Chondrocyte (in vitro differentiated cells): Measurements from ENCODE around the gene MTX3. TPM values are rescaled to one million over a fixed set of nuclear protein-coding genes. Genes with fewer than 3 reads are reported as not detected.

Experiments used
- DNase-seq: peaks from one replicate; pipeline ENCODE4 v3.0.0; 2021; ENCODE audit warnings: mixed read lengths, low spot score
- H3K27ac Mint-ChIP-seq: one replicate; pipeline ENCODE4 v1.8.0; 2021; ENCODE audit warnings: mild to moderate bottlenecking, moderate library complexity, mixed read lengths; ENCODE audit not compliant: unreplicated experiment
- H3K27me3 Mint-ChIP-seq: 2 replicates; pipeline ENCODE4 v1.8.0; 2021; ENCODE audit warnings: low read depth, mixed read lengths
- H3K36me3 Mint-ChIP-seq: 2 replicates; pipeline ENCODE4 v1.8.0; 2021; ENCODE audit warnings: low read depth, mixed read lengths
- H3K4me1 Mint-ChIP-seq: 2 replicates; pipeline ENCODE4 v1.8.0; 2021; ENCODE audit warnings: low read depth, mild to moderate bottlenecking, mixed read lengths
- H3K4me3 Mint-ChIP-seq: one replicate; pipeline ENCODE4 v1.8.0; 2021; ENCODE audit warnings: mild to moderate bottlenecking, moderate library complexity, mixed read lengths; ENCODE audit not compliant: unreplicated experiment
- H3K9me3 Mint-ChIP-seq: 2 replicates; pipeline ENCODE4 v1.8.0; 2021; ENCODE audit warnings: low read depth, mixed read lengths
- total RNA-seq: library from RNA; stranded (reverse); gene quantifications from 3 replicates; pipeline ENCODE4 v1.2.1, GENCODE V29; 2021
- TF ChIP-seq, protein P1 (sequence below): fragments of 200-600 bp; sonication (generic); IDR thresholded peaks from 2 replicates; pipeline ENCODE4 v1.5.0; 2021; ENCODE audit warnings: antibody characterized with exemption, mild to moderate bottlenecking, moderate library complexity

The MTX3 gene
- total RNA-seq, 1 donor from 2014 or later: 11.5 TPM

DNA sequence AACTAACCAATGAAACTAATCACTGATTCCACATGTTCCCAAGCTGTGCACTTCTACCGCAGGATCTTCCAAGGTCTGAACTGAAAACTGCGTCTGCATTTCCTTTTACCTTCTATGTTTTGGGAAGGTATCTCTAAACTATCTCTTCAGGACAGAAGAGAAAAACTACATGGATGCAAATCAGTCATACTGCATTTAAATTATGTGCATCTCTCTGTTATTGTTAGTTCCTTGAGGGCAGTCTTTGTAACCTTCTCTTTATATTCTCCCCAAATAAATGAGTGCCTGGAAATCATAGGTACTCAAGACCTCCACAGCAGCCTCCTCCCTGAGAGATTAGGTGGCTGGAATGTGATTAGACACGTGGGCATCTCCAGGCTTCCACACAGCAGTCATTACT is 17.1 kb downstream of the MTX3 start:
- Mint-ChIP-seq H3K27ac (no peak overlapping the region), H3K9me3 (no peaks in the 10 kb centered on the region), H3K27me3 (no peaks in the 10 kb centered on the region), H3K4me1 (peaks cover 17% of the 10 kb centered on the region), H3K36me3 (peaks cover 9% of the 10 kb centered on the region), H3K4me3 (no peak overlapping the region)
- TF ChIP-seq, protein P1, sequence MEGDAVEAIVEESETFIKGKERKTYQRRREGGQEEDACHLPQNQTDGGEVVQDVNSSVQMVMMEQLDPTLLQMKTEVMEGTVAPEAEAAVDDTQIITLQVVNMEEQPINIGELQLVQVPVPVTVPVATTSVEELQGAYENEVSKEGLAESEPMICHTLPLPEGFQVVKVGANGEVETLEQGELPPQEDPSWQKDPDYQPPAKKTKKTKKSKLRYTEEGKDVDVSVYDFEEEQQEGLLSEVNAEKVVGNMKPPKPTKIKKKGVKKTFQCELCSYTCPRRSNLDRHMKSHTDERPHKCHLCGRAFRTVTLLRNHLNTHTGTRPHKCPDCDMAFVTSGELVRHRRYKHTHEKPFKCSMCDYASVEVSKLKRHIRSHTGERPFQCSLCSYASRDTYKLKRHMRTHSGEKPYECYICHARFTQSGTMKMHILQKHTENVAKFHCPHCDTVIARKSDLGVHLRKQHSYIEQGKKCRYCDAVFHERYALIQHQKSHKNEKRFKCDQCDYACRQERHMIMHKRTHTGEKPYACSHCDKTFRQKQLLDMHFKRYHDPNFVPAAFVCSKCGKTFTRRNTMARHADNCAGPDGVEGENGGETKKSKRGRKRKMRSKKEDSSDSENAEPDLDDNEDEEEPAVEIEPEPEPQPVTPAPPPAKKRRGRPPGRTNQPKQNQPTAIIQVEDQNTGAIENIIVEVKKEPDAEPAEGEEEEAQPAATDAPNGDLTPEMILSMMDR: no peak
- no peak for DNase-seq

DNA sequence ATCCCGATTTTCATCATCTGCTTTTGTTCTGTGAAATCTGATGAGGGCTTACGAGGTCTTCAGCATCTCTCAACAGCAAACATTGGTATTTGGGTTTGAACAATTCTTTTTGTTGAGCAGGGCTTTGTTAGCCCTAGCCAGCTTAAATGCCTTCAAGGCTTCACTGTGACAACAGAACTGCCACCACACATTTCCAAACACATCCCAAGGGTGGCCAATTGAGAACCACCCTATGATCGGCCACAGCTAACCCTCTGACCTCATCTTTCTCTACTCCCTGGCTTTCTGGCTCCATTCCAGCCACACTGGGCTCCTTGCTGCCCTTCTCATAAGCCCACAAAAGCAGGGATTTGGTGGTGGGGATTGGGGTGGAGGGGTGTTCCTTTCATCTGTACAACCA is 17.6 kb downstream of the MTX3 start:
- Mint-ChIP-seq H3K4me1 (peaks cover 17% of the 10 kb centered on the region), H3K27ac (no peak overlapping the region), H3K27me3 (no peaks in the 10 kb centered on the region), H3K9me3 (no peaks in the 10 kb centered on the region), H3K4me3 (no peak overlapping the region), H3K36me3 (peaks cover 9% of the 10 kb centered on the region)
- TF ChIP-seq, protein P1: no peak
- DNase-seq: no peak

DNA sequence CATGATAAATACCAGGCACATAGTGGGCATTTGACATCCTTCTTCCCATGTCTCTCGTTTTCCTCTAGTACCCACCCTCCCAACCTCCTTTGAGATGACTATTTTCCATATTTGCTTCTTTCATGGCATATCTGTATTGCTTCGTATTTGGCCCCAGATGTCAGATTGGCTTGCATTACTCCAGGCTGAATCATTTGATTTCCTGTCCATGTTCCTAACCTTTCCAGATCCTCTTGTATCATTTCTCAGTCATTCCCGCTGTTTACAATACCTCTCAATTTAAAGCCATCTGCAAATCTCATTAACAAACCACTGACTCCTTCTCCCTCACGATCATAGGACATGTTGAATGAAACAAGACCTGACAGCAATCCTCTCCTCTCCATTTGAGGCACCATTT is 19.9 kb downstream of the MTX3 start:
- H3K27me3 Mint-ChIP-seq: peaks cover 11% of the 10 kb centered on the region
- H3K27ac Mint-ChIP-seq: no peak overlapping the region
- DNase-seq: no peak
- H3K9me3 Mint-ChIP-seq: no peaks in the 10 kb centered on the region
- H3K4me3 Mint-ChIP-seq: no peak overlapping the region
- no peaks in the 10 kb centered on the region for H3K36me3 Mint-ChIP-seq
- peaks cover 17% of the 10 kb centered on the region for H3K4me1 Mint-ChIP-seq
- TF ChIP-seq, protein P1: no peak

DNA sequence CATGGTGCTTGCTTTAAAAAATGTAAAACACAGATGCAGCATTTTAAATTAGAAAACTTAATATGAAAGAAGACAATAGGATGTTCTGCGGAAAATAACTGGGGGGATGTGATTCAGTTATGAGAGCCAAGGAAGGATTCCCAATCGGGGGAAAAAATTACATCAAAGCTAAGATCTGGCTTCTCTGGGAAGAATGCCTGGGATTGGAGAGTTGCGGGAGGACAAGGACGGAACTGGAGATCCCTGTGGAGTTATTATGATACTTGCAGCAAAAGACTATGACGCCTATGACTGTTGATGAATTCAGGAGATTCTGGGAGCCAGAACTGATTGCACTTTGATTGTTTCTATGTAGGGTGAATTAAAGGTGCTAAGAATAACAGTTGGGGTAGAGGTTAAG is 24.6 kb downstream of the MTX3 start:
- Mint-ChIP-seq H3K27me3 (peaks cover 18% of the 10 kb centered on the region), H3K36me3 (no peaks in the 10 kb centered on the region), H3K27ac (no peak overlapping the region), H3K4me3 (no peak overlapping the region), H3K4me1 (peaks cover 5% of the 10 kb centered on the region), H3K9me3 (no peaks in the 10 kb centered on the region)
- no peak for DNase-seq
- TF ChIP-seq, protein P1: no peak

DNA sequence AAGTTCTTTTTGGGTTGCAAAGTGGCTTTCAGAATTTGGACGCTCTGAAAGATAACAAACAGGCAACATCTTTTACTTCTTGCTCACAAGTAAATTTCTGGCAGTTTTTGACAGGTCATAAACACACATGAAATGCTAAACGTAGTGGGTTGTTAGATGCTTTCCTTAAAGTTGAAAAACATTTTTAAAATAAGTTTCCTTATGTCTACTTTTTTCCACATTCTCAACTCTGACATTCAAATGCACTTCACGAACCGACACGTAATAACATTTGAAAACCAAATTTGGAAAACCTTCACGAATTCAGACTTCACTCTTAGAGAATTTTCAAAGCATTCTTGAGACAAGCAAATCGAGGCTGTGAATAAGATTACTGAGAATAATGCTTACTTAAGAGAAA is 26.9 kb downstream of the MTX3 start:
- DNase-seq: no peak
- H3K4me1 Mint-ChIP-seq: no peaks in the 10 kb centered on the region
- H3K27ac Mint-ChIP-seq: no peak overlapping the region
- H3K9me3 Mint-ChIP-seq: no peaks in the 10 kb centered on the region
- no peak overlapping the region for H3K4me3 Mint-ChIP-seq
- H3K27me3 Mint-ChIP-seq: peaks cover 18% of the 10 kb centered on the region
- no peaks in the 10 kb centered on the region for H3K36me3 Mint-ChIP-seq
- TF ChIP-seq, protein P1: no peak
